NCI-H146 (cell line): ENCODE data around the gene PCDHA6.
"Not testable (repeated sequence)": the region's sequence is repeated elsewhere in the genome, so short reads cannot be mapped to it uniquely, and the experiment has no call there.

Experiments
- DNase-seq: peaks from one replicate; lab custom pipeline; 2025; lab: John Stamatoyannopoulos, UW

Gene PCDHA6

DNA sequence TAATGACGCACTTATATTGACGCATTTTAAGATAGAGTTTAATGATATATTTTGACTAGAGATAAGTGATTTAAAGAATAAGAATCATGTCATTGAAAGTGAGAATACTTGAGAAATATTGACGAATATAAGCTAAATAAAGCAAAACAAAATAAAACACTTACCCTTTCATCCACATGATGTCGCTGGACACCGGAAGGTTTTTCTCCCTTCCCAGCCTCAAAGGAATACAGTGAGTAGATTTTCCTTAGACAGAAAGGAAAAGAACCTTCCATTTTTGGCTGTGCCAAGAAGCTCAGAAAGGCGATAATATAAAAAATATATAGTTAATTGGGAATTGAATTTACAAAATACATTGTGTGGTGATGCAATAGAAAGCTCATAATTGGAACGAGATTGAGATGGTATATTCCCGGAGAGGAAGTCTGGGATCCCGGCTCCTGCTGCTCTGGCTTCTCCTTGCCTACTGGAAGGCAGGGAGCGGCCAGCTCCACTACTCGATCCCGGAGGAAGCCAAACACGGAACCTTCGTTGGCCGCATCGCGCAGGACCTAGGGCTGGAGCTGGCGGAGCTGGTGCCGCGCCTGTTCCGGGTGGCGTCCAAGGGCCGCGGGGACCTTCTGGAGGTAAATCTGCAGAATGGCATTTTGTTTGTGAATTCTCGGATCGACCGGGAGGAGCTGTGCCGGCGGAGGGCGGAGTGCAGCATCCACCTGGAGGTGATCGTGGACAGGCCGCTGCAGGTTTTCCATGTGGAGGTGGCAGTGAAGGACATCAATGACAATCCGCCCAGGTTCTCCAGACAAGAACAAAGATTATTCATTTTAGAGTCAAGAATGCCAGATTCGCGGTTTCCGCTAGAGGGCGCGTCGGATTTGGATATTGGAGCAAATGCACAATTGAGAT, 6.1 kb upstream of the PCDHA6 start, which contains the start of gene PCDHA5:
Gene PCDHA5 (plus strand): TSS at position 239 of the 906 bp plus-strand sequence.
- DNase-seq = no peak

DNA sequence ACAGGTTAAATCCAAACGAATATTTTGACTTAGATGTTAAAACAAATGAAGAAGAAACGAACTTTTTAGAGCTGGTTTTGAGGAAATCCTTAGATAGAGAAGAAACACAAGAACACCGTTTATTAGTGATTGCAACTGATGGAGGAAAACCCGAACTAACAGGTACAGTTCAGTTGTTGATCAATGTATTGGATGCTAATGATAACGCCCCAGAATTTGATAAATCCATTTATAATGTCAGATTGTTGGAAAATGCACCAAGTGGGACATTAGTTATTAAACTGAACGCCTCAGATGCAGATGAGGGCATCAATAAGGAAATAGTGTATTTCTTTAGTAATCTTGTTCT, 5.5 kb upstream of the PCDHA6 start:
- DNase-seq = no peak

DNA sequence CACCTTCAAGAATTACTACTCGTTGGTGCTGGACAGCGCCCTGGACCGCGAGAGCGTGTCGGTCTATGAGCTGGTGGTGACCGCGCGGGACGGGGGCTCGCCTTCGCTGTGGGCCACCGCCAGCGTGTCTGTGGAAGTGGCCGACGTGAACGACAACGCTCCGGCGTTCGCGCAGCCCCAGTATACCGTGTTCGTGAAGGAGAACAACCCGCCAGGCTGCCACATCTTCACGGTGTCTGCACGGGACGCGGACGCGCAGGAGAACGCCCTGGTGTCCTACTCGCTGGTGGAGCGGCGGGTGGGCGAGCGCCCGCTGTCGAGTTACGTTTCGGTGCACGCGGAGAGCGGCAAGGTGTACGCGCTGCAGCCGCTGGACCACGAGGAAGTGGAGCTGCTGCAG, 4.8 kb upstream of the PCDHA6 start:
- DNase-seq = not testable (repeated sequence)

DNA sequence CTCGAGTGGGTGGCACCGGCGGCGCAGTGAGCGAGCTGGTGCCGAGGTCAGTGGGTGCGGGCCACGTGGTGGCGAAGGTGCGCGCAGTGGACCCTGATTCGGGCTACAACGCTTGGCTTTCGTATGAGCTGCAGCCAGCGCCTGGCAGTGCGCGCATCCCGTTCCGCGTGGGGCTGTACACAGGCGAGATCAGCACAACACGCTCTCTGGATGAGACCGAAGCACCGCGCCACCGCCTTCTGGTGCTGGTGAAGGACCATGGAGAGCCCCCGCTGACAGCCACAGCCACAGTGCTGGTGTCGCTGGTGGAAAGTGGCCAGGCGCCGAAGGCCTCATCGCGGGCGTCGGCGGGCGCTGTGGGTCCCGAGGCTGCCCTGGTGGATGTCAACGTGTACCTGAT, 4.3 kb upstream of the PCDHA6 start:
- no peak for DNase-seq

DNA sequence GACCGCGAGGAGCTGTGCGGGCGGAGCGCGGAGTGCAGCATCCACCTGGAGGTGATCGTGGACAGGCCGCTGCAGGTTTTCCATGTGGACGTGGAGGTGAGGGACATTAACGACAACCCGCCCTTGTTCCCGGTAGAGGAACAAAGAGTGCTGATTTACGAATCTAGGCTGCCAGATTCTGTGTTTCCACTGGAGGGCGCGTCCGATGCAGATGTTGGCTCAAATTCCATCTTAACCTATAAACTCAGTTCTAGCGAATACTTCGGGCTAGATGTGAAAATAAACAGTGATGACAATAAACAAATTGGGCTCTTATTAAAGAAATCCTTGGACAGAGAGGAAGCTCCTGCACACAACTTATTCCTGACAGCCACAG, 590 bp downstream of the PCDHA6 start:
- DNase-seq = no peak

DNA sequence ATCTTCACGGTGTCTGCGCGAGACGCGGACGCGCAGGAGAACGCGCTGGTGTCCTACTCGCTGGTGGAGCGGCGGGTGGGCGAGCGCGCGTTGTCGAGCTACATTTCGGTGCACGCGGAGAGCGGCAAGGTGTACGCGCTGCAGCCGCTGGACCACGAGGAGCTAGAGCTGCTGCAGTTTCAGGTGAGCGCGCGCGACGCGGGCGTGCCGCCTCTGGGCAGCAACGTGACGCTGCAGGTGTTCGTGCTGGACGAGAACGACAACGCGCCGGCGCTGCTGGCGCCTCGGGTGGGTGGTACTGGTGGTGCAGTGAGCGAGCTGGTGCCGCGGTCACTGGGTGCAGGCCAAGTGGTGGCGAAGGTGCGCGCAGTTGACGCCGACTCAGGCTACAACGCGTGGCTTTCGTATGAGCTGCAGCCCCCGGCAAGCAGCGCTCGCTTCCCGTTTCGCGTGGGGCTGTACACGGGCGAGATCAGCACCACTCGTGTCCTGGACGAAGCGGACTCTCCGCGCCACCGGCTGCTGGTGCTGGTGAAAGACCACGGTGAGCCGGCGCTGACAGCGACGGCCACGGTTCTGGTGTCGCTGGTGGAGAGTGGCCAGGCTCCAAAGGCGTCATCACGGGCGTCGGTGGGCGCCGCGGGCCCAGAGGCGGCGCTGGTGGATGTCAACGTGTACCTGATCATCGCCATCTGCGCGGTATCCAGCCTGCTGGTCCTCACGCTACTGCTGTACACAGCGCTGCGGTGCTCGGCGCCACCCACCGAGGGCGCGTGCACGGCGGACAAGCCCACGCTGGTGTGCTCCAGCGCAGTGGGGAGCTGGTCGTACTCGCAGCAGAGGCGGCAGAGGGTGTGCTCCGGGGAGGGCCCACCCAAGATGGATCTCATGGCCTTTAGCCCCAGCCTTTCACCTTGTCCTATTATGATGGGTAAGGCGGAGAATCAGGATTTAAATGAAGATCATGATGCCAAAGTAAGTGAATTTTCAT, 2.0 kb downstream of the PCDHA6 start:
- DNase-seq = not testable (repeated sequence)

DNA sequence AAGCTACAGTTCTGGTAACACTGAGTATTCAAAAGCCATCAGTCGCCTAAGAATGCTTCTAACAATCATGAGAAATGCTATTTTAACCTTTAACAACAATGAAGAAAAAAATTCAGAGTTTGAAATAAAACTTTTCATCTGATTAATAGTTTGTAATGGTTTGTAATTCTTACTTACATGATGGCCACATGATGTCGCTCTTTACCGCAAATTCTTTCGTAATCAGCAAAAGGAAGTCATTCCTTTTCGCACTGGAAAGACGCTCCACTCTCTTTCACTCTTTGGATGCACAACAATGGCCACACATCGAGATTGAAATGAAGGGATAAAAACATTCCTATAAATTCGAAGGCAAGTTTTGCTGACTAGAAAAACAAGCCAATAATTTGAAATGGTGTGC, 6.2 kb downstream of the PCDHA6 start, which contains the start of gene PCDHA7:
Gene PCDHA7 (plus strand): TSS at position 277 of the 400 bp plus-strand sequence. CDS start 115 bp downstream, at position 392.
- no peak for DNase-seq

DNA sequence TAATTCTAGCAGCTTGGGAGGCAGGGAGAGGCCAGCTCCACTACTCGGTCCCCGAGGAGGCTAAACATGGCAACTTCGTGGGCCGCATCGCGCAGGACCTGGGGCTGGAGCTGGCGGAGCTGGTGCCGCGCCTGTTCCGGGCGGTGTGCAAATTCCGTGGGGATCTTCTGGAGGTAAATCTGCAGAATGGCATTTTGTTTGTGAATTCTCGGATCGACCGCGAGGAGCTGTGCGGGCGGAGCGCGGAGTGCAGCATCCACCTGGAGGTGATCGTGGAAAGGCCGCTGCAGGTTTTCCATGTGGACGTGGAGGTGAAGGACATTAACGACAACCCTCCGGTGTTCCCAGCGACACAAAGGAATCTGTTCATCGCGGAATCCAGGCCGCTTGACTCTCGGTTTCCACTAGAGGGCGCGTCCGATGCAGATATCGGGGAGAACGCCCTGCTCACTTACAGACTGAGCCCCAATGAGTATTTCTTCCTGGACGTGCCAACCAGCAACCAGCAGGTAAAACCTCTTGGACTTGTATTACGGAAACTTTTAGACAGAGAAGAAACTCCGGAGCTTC, 6.8 kb downstream of the PCDHA6 start:
- DNase-seq = not testable (repeated sequence)

DNA sequence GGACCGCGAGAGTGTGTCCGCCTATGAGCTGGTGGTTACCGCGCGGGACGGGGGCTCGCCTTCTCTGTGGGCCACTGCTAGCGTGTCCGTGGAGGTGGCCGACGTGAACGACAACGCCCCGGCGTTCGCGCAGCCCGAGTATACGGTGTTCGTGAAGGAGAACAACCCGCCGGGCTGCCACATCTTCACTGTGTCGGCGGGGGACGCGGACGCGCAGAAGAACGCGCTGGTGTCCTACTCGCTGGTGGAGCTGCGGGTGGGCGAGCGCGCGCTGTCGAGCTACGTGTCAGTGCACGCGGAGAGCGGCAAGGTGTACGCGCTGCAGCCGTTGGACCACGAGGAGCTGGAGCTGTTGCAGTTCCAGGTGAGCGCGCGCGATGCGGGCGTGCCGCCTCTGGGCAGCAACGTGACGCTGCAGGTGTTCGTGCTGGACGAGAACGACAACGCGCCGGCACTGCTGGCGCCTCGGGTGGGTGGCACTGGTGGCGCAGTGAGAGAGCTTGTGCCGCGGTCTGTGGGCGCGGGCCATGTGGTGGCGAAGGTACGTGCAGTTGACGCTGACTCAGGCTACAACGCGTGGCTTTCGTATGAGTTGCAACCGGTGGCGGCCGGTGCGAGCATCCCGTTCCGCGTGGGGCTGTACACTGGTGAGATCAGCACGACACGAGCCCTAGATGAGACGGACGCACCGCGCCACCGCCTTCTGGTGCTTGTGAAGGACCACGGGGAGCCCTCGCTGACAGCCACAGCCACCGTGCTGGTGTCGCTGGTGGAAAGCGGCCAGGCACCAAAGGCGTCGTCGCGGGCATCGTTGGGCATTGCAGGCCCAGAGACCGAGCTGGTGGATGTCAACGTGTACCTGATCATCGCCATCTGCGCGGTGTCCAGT, 8.1 kb downstream of the PCDHA6 start:
- DNase-seq = no peak

DNA sequence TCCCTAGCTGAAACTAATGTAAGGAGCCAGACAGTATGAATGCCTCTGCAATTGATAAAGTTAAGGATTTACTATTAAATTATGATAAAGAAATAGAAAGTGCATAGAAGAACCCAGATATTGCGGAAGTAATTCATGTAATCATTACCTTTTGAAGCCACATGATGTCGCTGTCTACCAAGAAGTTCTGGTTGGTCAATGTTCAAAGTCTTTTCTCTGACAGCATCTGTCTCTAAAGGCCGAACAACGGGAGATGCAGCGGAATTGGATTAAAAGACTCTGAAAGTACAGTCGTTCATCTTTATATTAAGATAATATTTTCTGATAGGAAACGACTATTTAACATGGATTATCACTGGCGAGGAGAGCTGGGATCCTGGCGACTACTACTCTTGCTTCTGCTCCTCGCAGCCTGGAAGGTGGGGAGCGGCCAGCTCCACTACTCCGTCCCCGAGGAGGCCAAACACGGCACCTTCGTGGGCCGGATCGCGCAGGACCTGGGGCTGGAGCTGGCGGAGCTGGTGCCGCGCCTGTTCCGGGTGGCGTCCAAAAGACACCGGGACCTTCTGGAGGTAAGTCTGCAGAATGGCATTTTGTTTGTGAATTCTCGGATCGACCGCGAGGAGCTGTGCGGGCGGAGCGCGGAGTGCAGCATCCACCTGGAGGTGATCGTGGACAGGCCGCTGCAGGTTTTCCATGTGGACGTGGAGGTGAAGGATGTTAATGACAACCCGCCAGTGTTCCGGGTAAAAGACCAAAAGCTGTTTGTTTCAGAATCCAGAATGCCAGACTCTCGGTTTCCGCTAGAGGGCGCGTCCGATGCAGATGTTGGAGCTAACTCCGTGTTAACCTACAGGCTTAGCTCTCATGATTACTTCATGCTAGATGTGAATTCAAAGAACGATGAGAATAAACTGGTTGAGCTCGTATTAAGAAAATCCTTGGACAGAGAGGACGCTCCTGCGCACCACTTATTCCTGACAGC, 13.5 kb downstream of the PCDHA6 start, which contains the start of gene PCDHA8:
Gene PCDHA8 (plus strand): TSS at position 210 of the 985 bp plus-strand sequence. CDS start 135 bp downstream, at position 345.
- no peak for DNase-seq

DNA sequence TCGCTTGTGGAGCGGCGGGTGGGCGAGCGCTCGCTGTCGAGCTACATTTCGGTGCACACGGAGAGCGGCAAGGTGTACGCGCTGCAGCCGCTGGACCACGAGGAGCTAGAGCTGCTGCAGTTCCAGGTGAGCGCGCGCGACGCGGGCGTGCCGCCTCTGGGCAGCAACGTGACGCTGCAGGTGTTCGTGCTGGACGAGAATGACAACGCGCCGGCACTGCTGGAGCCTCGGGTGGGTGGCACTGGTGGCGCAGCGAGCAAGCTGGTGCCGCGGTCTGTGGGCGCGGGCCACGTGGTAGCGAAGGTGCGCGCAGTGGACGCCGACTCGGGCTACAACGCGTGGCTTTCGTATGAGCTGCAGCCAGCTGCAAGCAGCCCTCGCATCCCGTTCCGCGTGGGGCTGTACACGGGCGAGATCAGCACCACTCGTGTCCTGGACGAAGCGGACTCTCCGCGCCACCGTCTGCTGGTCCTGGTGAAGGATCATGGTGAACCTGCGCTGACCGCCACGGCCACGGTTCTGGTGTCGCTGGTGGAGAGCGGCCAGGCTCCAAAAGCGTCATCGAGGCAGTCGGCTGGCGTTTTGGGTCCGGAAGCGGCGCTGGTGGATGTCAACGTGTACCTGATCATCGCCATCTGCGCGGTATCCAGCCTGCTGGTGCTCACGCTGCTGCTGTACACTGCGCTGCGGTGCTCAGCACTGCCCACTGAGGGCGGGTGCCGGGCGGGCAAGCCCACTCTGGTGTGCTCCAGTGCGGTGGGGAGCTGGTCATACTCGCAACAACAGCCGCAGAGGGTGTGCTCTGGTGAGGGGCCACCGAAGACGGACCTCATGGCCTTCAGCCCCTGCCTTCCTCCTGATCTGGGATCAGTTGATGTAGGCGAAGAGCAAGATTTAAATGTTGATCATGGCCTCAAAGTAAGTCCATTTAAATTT, 15.3 kb downstream of the PCDHA6 start:
- DNase-seq = no peak

DNA sequence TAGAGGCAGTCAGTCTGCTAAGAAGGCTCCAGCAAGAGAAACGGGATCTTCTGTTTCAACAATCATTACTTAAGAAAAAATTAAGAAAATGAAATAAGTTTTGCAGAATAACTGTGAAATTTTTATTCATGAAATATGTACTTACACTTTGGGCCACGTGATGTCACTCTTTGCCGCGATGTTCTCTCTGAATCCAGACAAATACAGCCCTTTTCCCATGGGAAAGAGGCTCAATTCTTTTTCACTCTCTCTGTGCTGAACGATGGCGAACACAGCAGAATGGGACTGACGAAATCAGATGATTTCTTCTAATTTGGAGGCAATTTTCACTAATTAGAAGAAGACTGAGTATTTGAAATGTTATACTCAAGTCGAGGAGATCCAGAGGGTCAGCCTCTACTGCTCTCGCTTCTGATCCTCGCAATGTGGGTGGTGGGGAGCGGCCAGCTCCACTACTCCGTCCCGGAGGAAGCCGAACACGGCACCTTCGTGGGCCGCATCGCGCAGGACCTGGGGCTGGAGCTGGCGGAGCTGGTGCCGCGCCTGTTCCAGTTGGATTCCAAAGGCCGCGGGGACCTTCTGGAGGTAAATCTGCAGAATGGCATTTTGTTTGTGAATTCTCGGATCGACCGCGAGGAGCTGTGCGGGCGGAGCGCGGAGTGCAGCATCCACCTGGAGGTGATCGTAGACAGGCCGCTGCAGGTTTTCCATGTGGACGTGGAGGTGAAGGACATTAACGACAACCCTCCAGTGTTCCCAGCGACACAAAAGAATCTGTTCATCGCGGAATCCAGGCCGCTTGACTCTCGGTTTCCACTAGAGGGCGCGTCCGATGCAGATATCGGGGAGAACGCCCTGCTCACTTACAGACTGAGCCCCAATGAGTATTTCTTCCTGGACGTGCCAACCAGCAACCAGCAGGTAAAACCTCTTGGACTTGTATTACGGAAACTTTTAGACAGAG, 20.7 kb downstream of the PCDHA6 start, which contains the start of gene PCDHA9:
Gene PCDHA9 (plus strand): TSS at position 244 of the 964 bp plus-strand sequence. CDS start 114 bp downstream, at position 358.
- DNase-seq = not testable (repeated sequence)

DNA sequence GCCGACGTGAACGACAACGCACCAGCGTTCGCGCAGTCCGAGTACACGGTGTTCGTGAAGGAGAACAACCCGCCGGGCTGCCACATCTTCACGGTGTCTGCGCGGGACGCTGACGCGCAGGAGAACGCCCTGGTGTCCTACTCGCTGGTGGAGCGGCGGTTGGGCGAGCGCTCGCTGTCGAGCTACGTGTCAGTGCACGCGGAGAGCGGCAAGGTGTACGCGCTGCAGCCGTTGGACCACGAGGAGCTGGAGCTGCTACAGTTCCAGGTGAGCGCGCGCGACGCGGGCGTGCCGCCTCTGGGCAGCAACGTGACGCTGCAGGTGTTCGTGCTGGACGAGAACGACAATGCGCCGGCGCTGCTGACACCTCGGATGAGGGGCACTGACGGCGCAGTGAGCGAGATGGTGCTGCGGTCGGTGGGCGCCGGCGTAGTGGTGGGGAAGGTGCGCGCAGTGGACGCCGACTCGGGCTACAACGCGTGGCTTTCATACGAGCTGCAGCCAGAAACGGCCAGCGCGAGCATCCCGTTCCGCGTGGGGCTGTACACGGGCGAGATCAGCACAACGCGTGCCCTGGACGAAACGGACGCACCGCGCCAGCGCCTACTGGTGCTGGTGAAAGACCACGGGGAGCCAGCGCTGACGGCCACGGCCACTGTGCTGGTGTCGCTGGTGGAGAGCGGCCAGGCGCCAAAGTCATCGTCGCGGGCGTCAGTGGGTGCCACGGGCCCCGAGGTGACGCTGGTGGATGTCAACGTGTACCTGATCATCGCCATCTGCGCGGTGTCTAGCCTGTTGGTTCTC, 22.3 kb downstream of the PCDHA6 start:
- not testable (repeated sequence) for DNase-seq

DNA sequence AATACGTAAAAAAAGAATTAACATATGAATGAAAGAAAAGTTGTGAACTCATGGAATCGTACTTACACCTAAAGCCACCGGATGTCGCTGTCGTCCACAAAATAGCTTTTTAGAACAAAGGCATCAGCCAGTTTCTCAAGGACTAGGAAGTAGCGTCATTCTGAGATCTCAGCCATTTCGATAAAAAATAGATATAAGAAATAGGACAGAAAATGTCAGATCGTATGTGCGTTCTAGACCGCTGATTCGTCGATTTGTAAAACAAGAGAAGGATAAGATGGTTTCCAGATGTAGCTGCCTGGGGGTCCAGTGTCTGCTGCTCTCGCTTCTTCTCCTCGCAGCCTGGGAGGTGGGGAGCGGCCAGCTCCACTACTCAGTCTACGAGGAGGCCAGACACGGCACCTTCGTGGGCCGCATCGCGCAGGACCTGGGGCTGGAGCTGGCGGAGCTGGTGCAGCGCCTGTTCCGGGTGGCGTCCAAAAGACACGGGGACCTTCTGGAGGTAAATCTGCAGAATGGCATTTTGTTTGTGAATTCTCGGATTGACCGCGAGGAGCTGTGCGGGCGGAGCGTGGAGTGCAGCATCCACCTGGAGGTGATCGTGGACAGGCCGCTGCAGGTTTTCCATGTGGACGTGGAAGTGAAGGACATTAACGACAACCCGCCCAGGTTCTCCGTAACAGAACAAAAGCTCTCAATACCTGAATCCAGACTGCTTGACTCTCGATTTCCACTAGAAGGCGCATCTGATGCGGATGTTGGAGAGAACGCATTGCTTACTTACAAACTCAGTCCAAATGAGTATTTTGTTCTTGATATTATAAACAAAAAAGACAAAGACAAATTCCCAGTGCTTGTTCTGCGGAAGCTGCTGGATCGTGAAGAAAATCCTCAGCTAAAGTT, 28.3 kb downstream of the PCDHA6 start, which contains the start of gene PCDHA10:
Gene PCDHA10 (plus strand): TSS at position 126 of the 903 bp plus-strand sequence. CDS start 152 bp downstream, at position 278.
- no peak for DNase-seq
